A549 (cell line): ENCODE results near the gene SMIM21. TPM values are rescaled to one million over a fixed set of nuclear protein-coding genes. Genes with fewer than 3 reads are reported as not detected.

Source experiments
- ATAC-seq, 2 experiments: fragments of 200-7000 bp in 1 of 2; fragments of >200 bp in 1 of 2; cut with Nextera tagmentation in 1 of 2; cut with Tn5 transposase in 1 of 2; 3 replicates each; pipeline versions ENCODE4 v1.8.0 to v1.9.1; 2018 to 2020; ENCODE audit warnings: mild to moderate bottlenecking in 1 of 2, moderate library complexity in 1 of 2
- CTCF ChIA-PET: fragments of 300-600 bp; sonication (Branson Sonifier 250); formaldehyde crosslinking; extraction: SDS; loops from one replicate; lab custom pipeline; 2021; ENCODE audit warnings: antibody characterized with exemption, inconsistent platforms; lab: Yijun Ruan, JAX
- POLR2A ChIA-PET: fragments of 350-600 bp; formaldehyde crosslinking; extraction: SDS; loops from one replicate; lab custom pipeline; 2021; ENCODE audit warnings: antibody characterized with exemption, inconsistent platforms; lab: Yijun Ruan, JAX
- DNase-seq, 2 experiments: peaks; one replicate each; pipeline versions ENCODE4 v3.0.0 to v3.0.0-alpha.2; 2011 to 2016; ENCODE audit warnings: low read depth in 1 of 2, low spot score in 1 of 2
- FAIRE-seq: peaks from 2 replicates; lab custom pipeline; 2011; peaks lifted over from hg19 to GRCh38; lab: Jason Lieb, UNC
- H3K27ac ChIP-seq, 2 experiments: fragments of >200 bp; sonication (Bioruptor Twin); formaldehyde crosslinking; 3 replicates each; pipeline ENCODE4 v1.5.1; 2016 to 2017
- H3K4me1 ChIP-seq: fragments of >200 bp; sonication (Bioruptor Twin); formaldehyde crosslinking; 3 replicates; pipeline ENCODE4 v1.6.1; 2016
- H3K4me2 ChIP-seq: fragments of >200 bp; sonication (Bioruptor Twin); formaldehyde crosslinking; 3 replicates; pipeline ENCODE4 v1.6.1; 2016
- H3K4me3 ChIP-seq: fragments of >200 bp; sonication (Bioruptor Twin); formaldehyde crosslinking; 3 replicates; pipeline ENCODE4 v1.5.1; 2016
- H3K9me3 ChIP-seq: fragments of >200 bp; sonication (Bioruptor Twin); formaldehyde crosslinking; 3 replicates; pipeline ENCODE4 v1.6.1; 2016
- ATOH8 ChIP-seq: fragments of 250-450 bp; sonication (Bioruptor Pico); IDR thresholded peaks from 2 replicates; pipeline ENCODE4 v1.5.0; 2020; ENCODE audit warnings: low read depth, mild to moderate bottlenecking, moderate library complexity
- BHLHE40 ChIP-seq: IDR thresholded peaks from 2 replicates; pipeline ENCODE4 v1.6.1; 2012; ENCODE audit warnings: low read depth, low read length, inconsistent platforms
- CBX2 ChIP-seq: fragments of 200-600 bp; sonication (generic); IDR thresholded peaks from 2 replicates; pipeline ENCODE4 v1.6.1; 2016; ENCODE audit warnings: low read depth, mild to moderate bottlenecking, borderline replicate concordance
- CEBPB ChIP-seq, 2 experiments: fragments of >200 bp in 1 of 2; sonication (Bioruptor Twin) in 1 of 2; formaldehyde crosslinking in 1 of 2; IDR thresholded peaks; 2 replicates each; pipeline ENCODE4 v1.6.1; 2012 to 2016
- CHD4 ChIP-seq: fragments of 200-600 bp; sonication (generic); IDR thresholded peaks from 2 replicates; pipeline ENCODE4 v1.6.1; 2016; ENCODE audit warnings: antibody characterized with exemption, mild to moderate bottlenecking, borderline replicate concordance
- EP300 ChIP-seq, 2 experiments: fragments of >200 bp; sonication (Bioruptor Twin); formaldehyde crosslinking; IDR thresholded peaks; 2 replicates in 1 of 2; 3 replicates in 1 of 2; pipeline ENCODE4 v1.6.1; 2016 to 2017
- ESRRA ChIP-seq: fragments of 150-350 bp; IDR thresholded peaks from 2 replicates; pipeline ENCODE4 v1.6.1; 2014; ENCODE audit warnings: mild to moderate bottlenecking, low read length, borderline replicate concordance
- FOXS1 ChIP-seq: fragments of 250-450 bp; sonication (Bioruptor Pico); IDR thresholded peaks from 2 replicates; pipeline ENCODE4 v1.5.0; 2020; ENCODE audit warnings: mild to moderate bottlenecking, moderate library complexity
- HDAC2 ChIP-seq: fragments of 200-600 bp; sonication (generic); IDR thresholded peaks from 2 replicates; pipeline ENCODE4 v1.6.1; 2016
- HOXA7 ChIP-seq: fragments of 250-450 bp; sonication (Bioruptor Pico); IDR thresholded peaks from 2 replicates; pipeline ENCODE4 v1.5.0; 2020; ENCODE audit warnings: mild to moderate bottlenecking, moderate library complexity
- HOXB13 ChIP-seq: fragments of 250-450 bp; sonication (Bioruptor Pico); IDR thresholded peaks from 2 replicates; pipeline ENCODE4 v1.5.0; 2020; ENCODE audit warnings: low read depth, mild to moderate bottlenecking, moderate library complexity
- HOXB5 ChIP-seq: fragments of 250-450 bp; sonication (Bioruptor Pico); IDR thresholded peaks from 2 replicates; pipeline ENCODE4 v1.5.0; 2020; ENCODE audit warnings: mild to moderate bottlenecking, moderate library complexity
- JUN ChIP-seq, 2 experiments: fragments of >200 bp; sonication (Bioruptor Twin); formaldehyde crosslinking; IDR thresholded peaks; 2 replicates in 1 of 2; 3 replicates in 1 of 2; pipeline ENCODE4 v1.6.1; 2016 to 2017
- KDM1A ChIP-seq: fragments of 200-600 bp; sonication (generic); IDR thresholded peaks from 2 replicates; pipeline ENCODE4 v1.6.1; 2016; ENCODE audit warnings: low read depth, mild to moderate bottlenecking
- KDM5A ChIP-seq: fragments of 200-600 bp; sonication (generic); IDR thresholded peaks from 2 replicates; pipeline ENCODE4 v1.6.1; 2016; ENCODE audit warnings: antibody characterized with exemption, mild to moderate bottlenecking
- MAFK ChIP-seq: fragments of 450-650 bp; IDR thresholded peaks from 2 replicates; pipeline ENCODE4 v1.6.1; 2014; ENCODE audit not compliant: partially characterized antibody
- MAX ChIP-seq: IDR thresholded peaks from 2 replicates; pipeline ENCODE4 v1.6.1; 2012
- MAZ ChIP-seq: fragments of 150-350 bp; IDR thresholded peaks from 2 replicates; pipeline ENCODE4 v1.6.1; 2014; ENCODE audit warnings: antibody characterized with exemption, low read depth, low read length, borderline replicate concordance
- MYC ChIP-seq: IDR thresholded peaks from 2 replicates; pipeline ENCODE4 v1.6.1; 2012; ENCODE audit warnings: mild to moderate bottlenecking, inconsistent platforms, low read length, improper control_type of control experiment, borderline replicate concordance
- NFE2L2 ChIP-seq: fragments of 150-350 bp; conservative IDR thresholded peaks from 2 replicates; pipeline ENCODE4 v1.6.1; 2014; ENCODE audit warnings: low read length
- NPAS2 ChIP-seq: fragments of 250-450 bp; sonication (Bioruptor Pico); IDR thresholded peaks from 2 replicates; pipeline ENCODE4 v1.8.0; 2022; ENCODE audit warnings: mild to moderate bottlenecking, moderate library complexity, borderline replicate concordance
- PBX3 ChIP-seq: IDR thresholded peaks from 2 replicates; pipeline ENCODE4 v1.6.1; 2012
- RARB ChIP-seq: fragments of 250-450 bp; sonication (Bioruptor Pico); IDR thresholded peaks from 2 replicates; pipeline ENCODE4 v1.8.0; 2021; ENCODE audit warnings: mild to moderate bottlenecking, moderate library complexity
- RNF2 ChIP-seq: fragments of 200-600 bp; sonication (generic); IDR thresholded peaks from 2 replicates; pipeline ENCODE4 v1.6.1; 2016; ENCODE audit warnings: low read depth, mild to moderate bottlenecking, antibody characterized with exemption, moderate library complexity, borderline replicate concordance
- ZC3H11A ChIP-seq: fragments of 450-650 bp; IDR thresholded peaks from 2 replicates; pipeline ENCODE4 v1.6.1; 2014; ENCODE audit warnings: antibody characterized with exemption, mild to moderate bottlenecking
- ZFP36 ChIP-seq: fragments of 450-650 bp; IDR thresholded peaks from 2 replicates; pipeline ENCODE4 v1.6.1; 2014; ENCODE audit warnings: borderline replicate concordance; ENCODE audit not compliant: partially characterized antibody
- WGBS: methylation state at CpG from one replicate; pipeline ENCODE4 v1.1.6; 2017; ENCODE audit errors: missing lambda C conversion rate; 5-methylcytosine and 5-hydroxymethylcytosine counted together
- polyA plus RNA-seq, 4 experiments: library from polyadenylated mRNA; depleted of rRNA in 3 of 4; stranded (reverse); fragments of >200 nt; fragmentation: RNase III in 1 of 4; extraction: RNeasy Plus Mini Kit Qiagen cat#74134 plus additional on column Dnase treatment in 1 of 4; gene quantifications; 2 replicates in 3 of 4; 3 replicates in 1 of 4; pipeline ENCODE4 v1.2.3, GENCODE V29; 2011 to 2017
- TF ChIP-seq, protein P1 (sequence below): fragments of 450-650 bp; IDR thresholded peaks from 2 replicates; pipeline ENCODE4 v1.6.1; 2014; ENCODE audit warnings: antibody characterized with exemption

SMIM21 gene
- polyA plus RNA-seq, 2 of the 4 experiments (the other 2 are of a cell fraction) = not detected

GRCh38 chr18:75377926-75378325 lies 49.6 kb downstream of the SMIM21 start:
- FAIRE-seq (no peak), DNase-seq (no peak)
- TF ChIP-seq ESRRA (no peak), RNF2 (no peak), HOXA7 (CRISPR knock-in tag) (no peak), NFE2L2 (no peak), ZC3H11A (no peak), CEBPB (IDR thresholded peaks at IDR 0.05) (no peak), ATOH8 (no peak), ZFP36 (no peak), FOXS1 (CRISPR knock-in tag) (no peak), NPAS2 (no peak), HOXB13 (CRISPR knock-in tag) (no peak), CBX2 (no peak), MAX (no peak), JUN (IDR thresholded peaks at IDR 0.05) (no peak)
- TF ChIP-seq, protein P1, sequence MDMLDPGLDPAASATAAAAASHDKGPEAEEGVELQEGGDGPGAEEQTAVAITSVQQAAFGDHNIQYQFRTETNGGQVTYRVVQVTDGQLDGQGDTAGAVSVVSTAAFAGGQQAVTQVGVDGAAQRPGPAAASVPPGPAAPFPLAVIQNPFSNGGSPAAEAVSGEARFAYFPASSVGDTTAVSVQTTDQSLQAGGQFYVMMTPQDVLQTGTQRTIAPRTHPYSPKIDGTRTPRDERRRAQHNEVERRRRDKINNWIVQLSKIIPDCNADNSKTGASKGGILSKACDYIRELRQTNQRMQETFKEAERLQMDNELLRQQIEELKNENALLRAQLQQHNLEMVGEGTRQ = no peak
- TF ChIP-seq, all 56 proteins: peak for 0
- Histone ChIP-seq H3K4me3 (no peak overlapping the region), H3K27ac (no peak overlapping the region), H3K4me2 (no peak overlapping the region), H3K9me3 (no peaks in the 10 kb centered on the region), H3K4me1 (no peaks in the 10 kb centered on the region)
- 89% methylated on average over 10 of the region's 10 CpGs for WGBS
- CTCF ChIA-PET = no interaction called here
- ATAC-seq = no peak
- POLR2A ChIA-PET = no interaction called here

DNA sequence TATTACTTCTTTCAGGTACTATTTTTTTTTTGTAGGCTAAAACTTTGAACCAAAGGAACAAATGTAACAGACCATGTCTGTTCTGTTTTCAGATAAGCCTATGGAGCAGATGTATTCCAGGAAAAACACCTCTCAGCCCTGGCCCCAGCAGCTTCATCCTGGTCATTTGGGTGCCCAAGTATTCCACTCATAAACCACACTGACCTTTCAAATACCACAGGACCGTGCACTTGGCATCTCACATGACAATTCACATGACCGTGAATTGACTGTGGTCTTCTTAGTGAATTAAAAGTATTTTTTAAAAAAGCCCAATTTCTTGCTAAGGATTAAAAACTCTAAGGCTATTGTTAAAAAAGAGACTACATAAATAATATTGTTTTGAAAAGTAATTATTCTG lies 50.2 kb downstream of the SMIM21 start:
- 73% methylated on average over 2 of the region's 2 CpGs for WGBS
- TF ChIP-seq PBX3 (no peak), MYC (no peak), HDAC2 (no peak), KDM1A (no peak), RARB (CRISPR knock-in tag) (no peak), EP300 (IDR thresholded peaks at IDR 0.05) (no peak), ZC3H11A (no peak), BHLHE40 (no peak), CHD4 (no peak)
- TF ChIP-seq, all 56 proteins: peak for 0
- POLR2A ChIA-PET = no interaction called here
- H3K27ac ChIP-seq = no peak overlapping the region
- no peaks in the 10 kb centered on the region for H3K9me3 ChIP-seq
- CTCF ChIA-PET = no interaction called here
- DNase-seq (no peak), ATAC-seq (no peak), FAIRE-seq (no peak)
- H3K4me3 ChIP-seq = no peak overlapping the region
- H3K4me2 ChIP-seq = no peak overlapping the region
- H3K4me1 ChIP-seq = no peaks in the 10 kb centered on the region

- no peak; a peak in 1 of 6 replicates for ATAC-seq
- POLR2A ChIA-PET = no interaction called here
- Histone ChIP-seq H3K4me3 (no peak overlapping the region), H3K9me3 (no peaks in the 10 kb centered on the region), H3K27ac (peak overlapping the region in 1 of 2 experiments; percentile 50; a peak in 1 of 6 replicates), H3K4me2 (no peak overlapping the region), H3K4me1 (no peaks in the 10 kb centered on the region)
- CTCF ChIA-PET = no interaction called here
- no peak for FAIRE-seq
- peak in 1 of 2 experiments; percentile 58 for DNase-seq
- no peak for TF ChIP-seq FOXS1 (CRISPR knock-in tag)
- no peak for TF ChIP-seq HOXB5
- peak; percentile 51 for TF ChIP-seq MAFK
- no peak for TF ChIP-seq KDM5A
- TF ChIP-seq NFE2L2 = peak; percentile 59
- TF ChIP-seq CEBPB (IDR thresholded peaks at IDR 0.05) = no peak
- TF ChIP-seq NPAS2 = no peak
- TF ChIP-seq MAZ = no peak
- TF ChIP-seq ZFP36 = no peak
- 45% methylated on average over 3 of the region's 3 CpGs for WGBS
These were observed 51.5 kb downstream of the SMIM21 start for GRCh38 chr18:75376004-75376403.
